K562 treated with DMSO at 1 percent for 24 hours (cell line): Measurements from ENCODE around the gene SYNGAP1. TPM values are rescaled to one million over a fixed set of nuclear protein-coding genes. Genes with fewer than 3 reads are reported as not detected.

Experiments used
- total RNA-seq: library from RNA; unstranded; fragments of 300-600 nt; gene quantifications from 2 replicates; pipeline ENCODE4 v1.2.3, GENCODE V29; 2022; ENCODE audit warnings: low read depth; ENCODE audit not compliant: insufficient read depth

SYNGAP1 gene
- 8.1 and 8.4 TPM in 2 replicates for total RNA-seq

DNA sequence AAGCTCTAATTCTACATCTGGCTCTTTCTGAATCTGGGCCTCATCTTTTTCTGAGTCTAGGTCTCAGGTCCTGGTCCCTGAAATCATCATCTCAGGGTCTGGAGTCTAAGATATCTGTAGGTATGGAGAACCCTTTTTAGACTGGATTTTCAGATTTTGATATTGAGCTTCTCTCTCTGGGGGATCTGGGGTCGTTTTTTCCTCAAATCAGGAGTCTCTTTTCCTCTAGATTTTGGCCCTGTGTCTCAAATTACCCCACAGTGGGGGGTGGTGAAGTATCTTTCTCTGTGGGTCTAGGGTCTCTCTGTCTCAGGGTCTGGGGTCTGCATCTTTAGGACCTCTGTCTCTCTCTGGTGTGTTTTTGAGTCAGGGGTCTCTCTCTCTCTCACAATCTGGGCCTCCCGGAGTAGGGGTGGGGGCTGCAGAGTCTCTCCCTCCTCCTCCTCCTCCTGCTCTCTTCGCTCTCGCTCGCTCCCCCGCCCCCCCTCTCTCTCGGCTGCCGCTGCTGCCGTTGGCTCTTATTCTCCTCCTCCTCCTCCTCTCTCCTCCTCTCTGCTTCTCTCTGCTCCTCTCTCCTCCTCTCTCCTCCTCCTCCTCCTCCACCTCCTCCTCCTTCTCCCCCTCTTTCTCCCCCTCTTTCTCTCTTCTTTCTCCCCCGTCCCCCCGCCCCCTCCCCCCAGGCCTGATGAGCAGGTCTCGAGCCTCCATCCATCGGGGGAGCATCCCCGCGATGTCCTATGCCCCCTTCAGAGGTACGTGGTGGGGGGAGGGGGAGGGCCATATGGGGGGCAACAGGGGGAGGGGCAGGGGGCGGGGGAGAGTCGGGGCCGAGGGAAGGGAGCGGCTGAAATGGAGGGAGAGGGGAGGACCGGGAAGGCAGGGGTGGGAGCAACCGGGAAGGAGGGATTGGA, at the start of gene SYNGAP1:
Gene SYNGAP1 (plus strand): TSS at position 486 of the 911 bp plus-strand sequence. CDS start 200 bp downstream, at position 686.

DNA sequence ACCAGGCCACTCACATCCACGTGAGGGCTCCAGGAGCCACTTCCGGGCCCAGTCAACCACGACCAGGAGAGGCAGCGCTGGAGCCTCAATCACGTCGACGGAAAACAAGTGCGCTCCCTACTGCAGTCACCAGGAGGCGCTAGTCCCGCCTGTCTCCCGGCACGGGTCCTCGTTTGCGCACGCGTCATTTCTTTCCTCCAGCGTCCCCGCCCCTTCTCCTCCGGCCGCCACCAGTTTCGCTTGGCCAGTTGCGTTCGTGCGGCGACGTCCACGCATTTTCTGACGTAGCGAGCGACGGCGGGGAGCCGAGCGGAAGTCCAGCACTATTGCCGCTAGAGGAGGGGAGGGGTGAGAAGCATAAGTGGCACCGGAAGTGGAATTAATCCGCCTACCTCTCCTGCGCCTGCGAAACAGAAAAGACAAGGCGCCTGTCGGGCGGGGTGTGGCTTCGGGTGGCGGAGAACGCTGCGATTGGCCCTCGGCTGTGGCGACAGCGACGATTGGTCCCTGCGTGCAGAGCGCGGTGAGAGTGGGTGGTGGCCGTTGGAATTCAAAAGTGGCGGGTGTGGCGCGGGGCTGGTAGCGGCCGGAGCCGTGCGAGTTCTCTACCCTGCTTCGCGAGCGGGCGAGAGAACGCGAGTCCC, 28.5 kb upstream of the SYNGAP1 start, which contains the start of gene KIFC1:
Gene KIFC1 (plus strand): TSS at position 546 of the 644 bp plus-strand sequence. CDS start 163 bp downstream, outside the sequence.

DNA sequence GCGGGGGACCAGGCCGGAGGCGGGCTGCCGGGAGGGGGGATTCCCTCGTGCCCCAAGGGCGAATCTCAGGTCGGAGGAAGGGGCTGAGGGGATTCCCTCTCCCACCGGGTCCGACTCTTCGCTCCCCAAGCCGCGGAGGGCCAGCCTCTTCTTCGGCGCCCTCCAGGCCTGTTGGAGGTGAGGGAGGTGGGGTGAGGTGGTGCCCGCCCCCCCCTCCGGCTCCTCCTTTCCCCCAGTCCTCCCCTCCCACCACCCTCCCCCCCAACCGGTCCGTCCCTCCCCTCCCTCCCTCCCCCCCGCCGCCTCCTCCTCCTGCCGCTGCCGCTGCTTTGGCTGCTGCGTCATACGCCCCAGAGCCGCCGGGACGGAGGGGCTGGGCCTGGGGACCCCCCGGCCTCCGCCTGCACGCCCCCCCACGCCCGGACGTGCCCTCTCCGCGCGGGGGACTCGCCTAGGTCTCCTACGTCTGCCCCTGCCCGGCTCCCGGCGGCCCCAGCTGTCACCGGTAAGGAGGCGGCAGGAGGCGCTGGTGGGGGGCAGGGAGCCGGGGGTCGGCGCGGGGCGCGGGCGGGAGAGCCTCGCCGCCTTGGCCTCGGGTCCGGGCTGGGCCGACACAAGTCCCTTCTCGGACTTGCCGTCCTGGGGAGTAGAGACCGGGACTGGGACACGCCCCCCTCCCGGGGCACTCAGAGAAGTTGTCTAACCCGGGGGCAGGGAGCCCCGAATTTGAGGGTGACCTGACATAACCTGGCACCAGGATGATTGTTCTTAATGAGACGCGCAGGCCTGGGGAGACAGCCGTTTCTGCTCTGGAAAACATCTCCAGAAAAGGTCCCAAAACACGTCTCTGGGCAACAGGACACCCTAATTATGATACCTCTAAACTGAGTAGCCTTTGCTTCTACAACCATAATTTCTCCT, 8.9 kb upstream of the SYNGAP1 start, which contains the start of gene PHF1:
Gene PHF1 (plus strand): TSS at position 304 of the 921 bp plus-strand sequence. CDS start 1,250 bp downstream, outside the sequence.

DNA sequence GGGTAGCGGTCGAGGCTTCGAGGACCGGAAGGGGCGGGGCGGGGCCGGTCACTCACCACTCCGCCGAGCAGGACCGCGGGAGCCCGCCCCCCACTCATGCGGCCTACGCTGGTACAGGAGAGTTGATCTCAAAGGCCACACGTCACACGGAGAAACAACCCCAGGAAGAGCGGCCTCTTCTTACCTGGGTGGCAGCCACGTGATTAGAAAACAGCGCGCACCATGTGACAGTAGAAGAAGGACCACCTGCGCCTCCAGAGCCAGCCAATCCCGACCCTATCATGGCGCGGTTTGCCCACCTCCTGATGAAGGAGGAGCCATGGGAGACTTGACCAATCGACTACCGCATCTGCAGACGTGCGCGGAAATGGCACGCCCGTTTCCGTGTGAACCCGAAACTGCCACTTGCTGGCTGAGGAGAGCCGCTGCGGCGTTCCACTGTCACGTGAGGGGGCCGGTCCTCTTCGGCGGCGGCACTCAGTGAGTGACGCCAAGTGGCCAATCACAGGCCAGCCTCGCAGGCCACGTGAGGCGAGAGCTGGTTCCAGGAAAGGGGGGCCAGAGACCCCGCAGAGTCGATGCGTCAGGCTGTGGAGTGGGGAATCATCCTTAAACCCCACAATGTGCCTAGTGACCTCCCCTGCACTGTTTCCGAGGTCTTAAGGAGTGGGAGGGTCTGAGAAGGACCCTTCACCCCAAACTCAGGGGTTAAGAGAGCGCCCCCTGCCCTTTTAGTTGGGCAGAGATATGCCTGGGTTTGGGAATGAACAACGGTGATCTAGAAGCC, 1.8 kb upstream of the SYNGAP1 start, which contains the start of gene CUTA:
Gene CUTA (minus strand): TSS at position 205 of the 787 bp plus-strand sequence. CDS start 107 bp downstream, at position 98.

DNA sequence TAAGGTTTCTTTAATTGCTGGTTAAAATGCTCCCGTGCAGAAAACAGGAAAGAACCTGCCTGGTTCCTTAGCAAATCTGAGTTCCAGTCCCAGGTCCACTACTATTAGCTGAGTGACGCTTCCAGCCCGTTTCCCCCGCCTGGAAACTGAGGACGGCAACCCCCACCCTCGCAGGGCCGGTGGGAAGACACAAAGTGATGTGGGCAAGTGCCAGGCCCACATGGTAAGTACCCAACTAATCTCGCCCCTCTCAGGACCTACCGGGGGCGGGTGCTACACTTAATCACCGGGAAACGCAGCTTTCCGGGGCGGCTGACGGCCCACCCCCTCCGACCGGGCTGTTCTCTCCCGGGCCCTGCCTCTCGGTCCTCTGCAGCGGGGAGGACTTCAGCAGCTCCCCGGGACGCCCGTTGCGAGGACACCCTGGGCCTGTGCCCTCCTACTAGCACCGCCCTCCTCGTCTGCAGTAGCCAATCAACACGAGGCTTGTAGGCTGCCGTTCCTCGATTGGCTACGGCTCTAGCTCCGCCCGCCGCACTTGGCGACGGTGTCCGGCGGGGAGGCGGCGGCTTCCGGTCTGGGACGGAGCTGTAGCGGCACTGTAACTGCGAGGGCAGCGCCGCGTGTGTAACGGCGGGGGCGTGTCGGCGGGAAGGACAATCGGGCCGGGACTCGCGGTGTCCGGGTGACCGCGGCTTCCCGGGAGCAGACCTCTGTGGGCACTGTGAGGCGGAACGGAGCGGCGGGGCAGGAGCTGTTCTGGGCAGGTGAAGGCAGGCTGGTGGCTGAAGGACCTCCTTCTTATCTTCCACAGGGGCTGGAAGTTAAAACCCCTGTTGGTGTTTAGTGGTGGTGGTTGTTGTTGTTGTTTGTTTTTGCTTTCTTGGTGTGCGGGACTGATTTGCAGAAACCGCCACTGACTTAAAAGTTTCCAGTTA, 34.4 kb downstream of the SYNGAP1 start, which contains the start of gene ZBTB9:
Gene ZBTB9 (plus strand): TSS at position 568 of the 938 bp plus-strand sequence. CDS start 525 bp downstream, outside the sequence.

Other genes with a start within 250 kb of the SYNGAP1 start
- 0.25 TPM in 2 replicates for gene COL11A2, start 227.6 kb upstream of the SYNGAP1 start, total RNA-seq
- 42.1 and 43.1 TPM in 2 replicates for gene RXRB, start 219.4 kb upstream of the SYNGAP1 start, total RNA-seq
- 159 and 162 TPM in 2 replicates for gene SLC39A7, start 219.2 kb upstream of the SYNGAP1 start, total RNA-seq
- gene HSD17B8, start 215.4 kb upstream of the SYNGAP1 start, total RNA-seq: 20.2 and 25.9 TPM in 2 replicates
- gene RING1, start 211.6 kb upstream of the SYNGAP1 start, total RNA-seq: 82.7 and 82.9 TPM in 2 replicates
- gene VPS52, start 148.2 kb upstream of the SYNGAP1 start, total RNA-seq: 42.4 and 43.5 TPM in 2 replicates
- gene RPS18, start 148.0 kb upstream of the SYNGAP1 start, total RNA-seq: 11,722 and 11,744 TPM in 2 replicates
- 5.7 and 6.9 TPM in 2 replicates for gene B3GALT4, start 142.9 kb upstream of the SYNGAP1 start, total RNA-seq
- 51.7 and 61.6 TPM in 2 replicates for gene WDR46, start 130.8 kb upstream of the SYNGAP1 start, total RNA-seq
- gene PFDN6, start 130.5 kb upstream of the SYNGAP1 start, total RNA-seq: 148 and 157 TPM in 2 replicates
- 29.8 and 32.5 TPM in 2 replicates for gene RGL2, start 121.1 kb upstream of the SYNGAP1 start, total RNA-seq
- 206 and 216 TPM in 2 replicates for gene TAPBP, start 106.0 kb upstream of the SYNGAP1 start, total RNA-seq
- 16.2 and 18.1 TPM in 2 replicates for gene ZBTB22, start 102.3 kb upstream of the SYNGAP1 start, total RNA-seq
- gene DAXX, start 97.1 kb upstream of the SYNGAP1 start, total RNA-seq: 64.0 and 65.4 TPM in 2 replicates
- gene KIFC1, start 28.2 kb upstream of the SYNGAP1 start, total RNA-seq: 124 and 134 TPM in 2 replicates
- 78.1 and 78.5 TPM in 2 replicates for gene PHF1, start 9.1 kb upstream of the SYNGAP1 start, total RNA-seq
- gene CUTA, start 2.0 kb upstream of the SYNGAP1 start, total RNA-seq: 408 and 423 TPM in 2 replicates
- 11.0 and 13.7 TPM in 2 replicates for gene ZBTB9, start 34.5 kb downstream of the SYNGAP1 start, total RNA-seq
- gene BAK1, start 160.2 kb downstream of the SYNGAP1 start, total RNA-seq: 33.3 and 36.6 TPM in 2 replicates
- 17.1 and 18.9 TPM in 2 replicates for gene ITPR3, start 201.3 kb downstream of the SYNGAP1 start, total RNA-seq